Measurements from ENCODE around the gene TACC2.

Gene TACC2

GRCh38 chr10:122117475-122117874 lies 128.5 kb downstream of the TACC2 start:
- Histone ChIP-seq H3K27me3 (ENCODE audit: insufficient read depth, low read length, poor library complexity) (no peaks in the 10 kb centered on the region), H3K4me1 (ENCODE audit: insufficient read depth, low read length) (no peaks in the 10 kb centered on the region), H3K9me3 (ENCODE audit: insufficient read depth, low read length, severe bottlenecking) (no peaks in the 10 kb centered on the region), H3K4me2 (ENCODE audit: insufficient read depth, low read length) (no peak overlapping the region), H3K36me3 (ENCODE audit: insufficient read depth, low read length) (no peaks in the 10 kb centered on the region), H3K79me2 (ENCODE audit: insufficient read depth, low read length) (no peaks in the 10 kb centered on the region), H4K20me1 (ENCODE audit: insufficient read depth, low read length) (no peaks in the 10 kb centered on the region), H3K27ac (ENCODE audit: low read length) (no peak overlapping the region), H3K9ac (ENCODE audit: low read depth, low read length) (no peak overlapping the region), H3K4me3 (ENCODE audit: low read depth in 1 of 2, low read length in 2 of 2) (no peak overlapping the region), H2AFZ (ENCODE audit: low read depth, low read length) (no peak overlapping the region)
- no peak for DNase-seq
- no peak for TF ChIP-seq CTCF (IDR thresholded peaks at IDR 0.05; ENCODE audit: borderline replicate concordance, extremely low read depth, low read length, poor library complexity, severe bottlenecking)
- no peak for TF ChIP-seq EZH2 (IDR thresholded peaks at IDR 0.05; ENCODE audit: borderline replicate concordance, low read depth, low read length, severe bottlenecking)
- no peak for ATAC-seq (ENCODE audit: insufficient read depth, low read depth)

- Histone ChIP-seq H4K20me1 (ENCODE audit: insufficient read depth, low read length) (no peaks in the 10 kb centered on the region), H3K9me3 (ENCODE audit: insufficient read depth, low read length, severe bottlenecking) (no peaks in the 10 kb centered on the region), H3K4me2 (ENCODE audit: insufficient read depth, low read length) (no peak overlapping the region), H3K79me2 (ENCODE audit: insufficient read depth, low read length) (no peaks in the 10 kb centered on the region), H3K27me3 (ENCODE audit: insufficient read depth, low read length, poor library complexity) (no peaks in the 10 kb centered on the region), H2AFZ (ENCODE audit: low read depth, low read length) (no peak overlapping the region), H3K36me3 (ENCODE audit: insufficient read depth, low read length) (no peaks in the 10 kb centered on the region), H3K27ac (ENCODE audit: low read length) (no peak overlapping the region), H3K4me1 (ENCODE audit: insufficient read depth, low read length) (no peaks in the 10 kb centered on the region), H3K9ac (ENCODE audit: low read depth, low read length) (no peak overlapping the region), H3K4me3 (ENCODE audit: low read depth in 1 of 2, low read length in 2 of 2) (no peak overlapping the region)
- no peak for DNase-seq
- no peak for ATAC-seq (ENCODE audit: insufficient read depth, low read depth)
- TF ChIP-seq CTCF (IDR thresholded peaks at IDR 0.05; ENCODE audit: borderline replicate concordance, extremely low read depth, low read length, poor library complexity, severe bottlenecking) (no peak), EZH2 (IDR thresholded peaks at IDR 0.05; ENCODE audit: borderline replicate concordance, low read depth, low read length, severe bottlenecking) (no peak)
These were observed 131.2 kb downstream of the TACC2 start for GRCh38 chr10:122120008-122120744.

GRCh38 chr10:122121059-122121458 lies 132.1 kb downstream of the TACC2 start:
- Histone ChIP-seq H3K4me1 (ENCODE audit: insufficient read depth, low read length) (no peaks in the 10 kb centered on the region), H3K36me3 (ENCODE audit: insufficient read depth, low read length) (no peaks in the 10 kb centered on the region), H3K9me3 (ENCODE audit: insufficient read depth, low read length, severe bottlenecking) (no peaks in the 10 kb centered on the region), H3K9ac (ENCODE audit: low read depth, low read length) (no peak overlapping the region), H2AFZ (ENCODE audit: low read depth, low read length) (no peak overlapping the region), H3K27ac (ENCODE audit: low read length) (no peak overlapping the region), H3K27me3 (ENCODE audit: insufficient read depth, low read length, poor library complexity) (no peaks in the 10 kb centered on the region), H3K4me2 (ENCODE audit: insufficient read depth, low read length) (no peak overlapping the region), H4K20me1 (ENCODE audit: insufficient read depth, low read length) (no peaks in the 10 kb centered on the region), H3K4me3 (ENCODE audit: low read depth in 1 of 2, low read length in 2 of 2) (no peak overlapping the region), H3K79me2 (ENCODE audit: insufficient read depth, low read length) (no peaks in the 10 kb centered on the region)
- ATAC-seq (ENCODE audit: insufficient read depth, low read depth) (no peak), DNase-seq (no peak)
- no peak for TF ChIP-seq EZH2 (IDR thresholded peaks at IDR 0.05; ENCODE audit: borderline replicate concordance, low read depth, low read length, severe bottlenecking)
- no peak for TF ChIP-seq CTCF (IDR thresholded peaks at IDR 0.05; ENCODE audit: borderline replicate concordance, extremely low read depth, low read length, poor library complexity, severe bottlenecking)

Measured in DND-41 (cell line).